Purkinje cell (primary cell): Measurements from ENCODE around the gene RHBDD1. TPM values are rescaled to one million over a fixed set of nuclear protein-coding genes. Genes with fewer than 3 reads are reported as not detected.

Experiments used
- polyA plus RNA-seq: library from polyadenylated mRNA; unstranded; fragments of >200 nt; fragmentation: Nextera tagmentation; gene quantifications from 2 replicates; pipeline ENCODE4 v1.2.1, GENCODE V29; 2014

RHBDD1 gene
- polyA plus RNA-seq = 1.3 and 4.2 TPM in 2 replicates

GRCh38 chr2:226835796-226836547 is at the start of gene RHBDD1:
RHBDD1 (plus strand) TSS chr2:226836054; CDS start chr2:226864694, 28,640 bp downstream.

GRCh38 chr2:226799211-226799975 is 36.5 kb upstream of the RHBDD1 start, which contains the start of gene IRS1:
IRS1 (minus strand) TSS chr2:226799820; CDS start chr2:226798738, 1,082 bp downstream.

Other genes with a start within 250 kb of the RHBDD1 start
- gene IRS1, start 36.2 kb upstream of the RHBDD1 start, polyA plus RNA-seq = 16.1 and 23.3 TPM in 2 replicates